ENCODE results near the gene ZNF260.
"Not testable (repeated sequence)": the region's sequence is repeated elsewhere in the genome, so short reads cannot be mapped to it uniquely, and the experiment has no call there.

Gene ZNF260
- total RNA-seq: 15.4 to 44.4 (median 17.6) reads per million in 3 experiments

GRCh38 chr19:36528194-36528920 lies at the start of gene ZNF260:
ZNF260 (minus strand) TSS chr19:36528271; CDS start chr19:36515238, 13,033 bp downstream.
- peak; percentile 90 for DNase-seq

DNA sequence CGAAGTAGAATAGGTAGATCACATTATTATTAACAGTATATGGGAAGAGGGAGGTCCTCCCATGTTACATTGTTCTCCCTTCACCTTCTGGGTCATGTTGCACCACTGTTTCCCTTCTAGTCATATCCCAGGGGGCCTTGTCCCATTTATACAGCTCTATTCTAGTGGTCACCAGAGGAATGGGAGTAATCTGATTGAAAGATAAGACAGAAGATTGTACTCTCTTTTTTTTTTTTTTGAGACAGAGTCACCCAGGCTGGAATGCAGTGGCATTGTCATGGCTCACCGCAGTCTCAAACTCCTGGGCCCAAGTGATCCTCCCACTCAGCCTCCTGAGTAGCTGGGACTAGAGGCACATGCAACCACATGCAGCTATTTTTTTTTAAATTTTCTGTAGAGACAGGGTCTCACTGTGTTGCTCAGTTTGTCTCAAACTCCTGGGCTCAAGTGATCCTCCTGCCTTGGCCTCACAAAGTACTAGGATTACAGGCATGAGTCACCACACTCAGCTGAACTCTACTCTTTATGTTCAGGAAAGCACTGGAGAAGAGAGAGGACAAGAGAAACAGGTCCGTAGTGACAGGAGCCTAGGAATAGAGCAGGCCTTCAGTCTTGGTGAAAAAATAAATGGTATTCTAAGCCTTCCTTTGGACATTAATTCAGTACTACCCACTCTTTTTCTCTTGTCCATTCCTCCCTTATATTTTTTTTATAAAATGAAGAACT lies 49.4 kb upstream of the ZNF260 start:
- DNase-seq: no peak

GRCh38 chr19:36574741-36575140 lies 46.7 kb upstream of the ZNF260 start:
- no peak for DNase-seq

DNA sequence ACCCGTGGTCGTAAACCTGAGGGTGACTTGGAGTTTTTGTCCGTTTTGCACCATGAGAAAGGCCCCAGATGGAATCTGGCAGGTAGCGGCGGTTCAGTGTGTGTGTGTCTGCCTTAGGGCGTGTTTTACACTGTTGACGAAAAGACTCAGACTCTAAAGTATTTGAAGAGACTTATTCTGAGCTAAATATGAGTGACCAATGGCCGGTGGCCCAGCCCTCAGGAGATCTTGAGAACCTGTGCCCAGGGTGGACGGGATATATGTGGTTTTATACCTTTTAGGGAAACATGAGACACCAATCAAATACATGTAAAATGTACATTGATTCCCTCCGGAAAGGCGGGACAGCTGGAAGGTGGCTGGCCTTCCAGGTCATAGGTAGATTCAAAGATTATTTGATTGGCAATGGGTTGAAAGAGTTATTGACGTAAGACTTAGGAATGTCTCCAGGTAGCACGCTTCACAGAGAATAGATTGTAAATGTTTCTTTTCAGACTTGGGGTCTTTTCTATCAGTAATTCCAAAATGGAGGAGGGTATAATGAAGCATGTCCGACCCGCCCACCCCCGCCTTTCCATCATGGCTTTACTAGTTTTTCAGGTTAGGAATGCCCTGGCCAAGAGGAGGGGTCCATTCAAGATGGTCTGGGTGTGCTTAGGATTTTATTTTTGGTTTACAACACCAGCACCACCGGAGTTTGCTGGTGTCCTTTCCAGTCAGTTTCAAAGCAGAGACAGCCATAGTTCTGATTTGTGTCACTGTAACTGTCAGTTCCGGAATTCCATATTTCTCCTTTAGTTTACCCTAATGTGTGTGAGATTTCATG lies 46.0 kb upstream of the ZNF260 start:
- DNase-seq: peak; percentile 1

DNA sequence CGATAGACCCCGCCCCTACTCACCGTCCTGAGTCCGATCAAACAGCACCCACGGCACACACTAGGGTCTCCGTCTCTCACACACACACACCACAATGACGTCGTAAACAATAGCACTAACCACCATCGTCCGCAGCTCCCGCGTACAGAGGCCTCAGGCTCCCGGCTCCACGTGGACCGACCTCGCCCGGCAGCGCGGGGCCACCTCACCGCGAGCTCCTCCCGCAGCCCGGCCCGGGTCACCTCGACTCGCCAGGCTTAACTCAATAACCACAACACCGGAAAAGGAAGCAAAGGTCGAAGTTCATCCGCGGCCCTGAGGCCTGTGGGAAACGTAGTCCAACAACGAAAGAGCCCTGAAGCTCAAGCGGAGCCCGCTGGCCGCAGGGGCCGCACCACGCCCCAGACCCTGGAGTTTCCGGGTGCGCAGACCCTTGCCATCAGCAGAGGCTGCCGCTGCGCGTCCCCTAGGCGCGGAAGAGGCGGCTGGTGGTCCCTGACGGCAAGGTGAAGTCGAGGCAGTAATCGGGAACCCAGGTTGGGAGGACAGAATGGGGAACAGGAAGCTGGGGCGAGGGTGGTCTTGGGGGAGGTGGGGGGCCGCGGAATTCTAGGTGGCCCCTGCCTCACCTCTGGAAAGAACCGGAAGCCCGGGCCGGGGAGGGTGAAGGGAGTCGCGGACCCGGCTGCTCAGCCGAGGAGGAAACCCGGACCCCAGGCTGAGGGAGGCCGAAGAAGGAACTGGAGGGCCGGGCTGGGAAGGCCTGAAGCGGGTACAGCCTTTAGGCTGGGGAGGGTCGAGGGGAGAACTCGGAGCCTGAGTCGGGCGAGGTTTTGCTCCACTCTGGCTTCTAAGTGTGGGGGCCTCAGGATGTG lies 45.2 kb upstream of the ZNF260 start, which contains the start of gene ZNF529:
ZNF529 (minus strand) TSS at position 273 of the 875 bp plus-strand sequence. CDS start 946 bp downstream, outside the sequence.
- peak; percentile 85 for DNase-seq

- DNase-seq: no peak
Measured at GRCh38 chr19:36572593-36573019, 44.5 kb upstream of the ZNF260 start.

- DNase-seq: no peak
Measured at GRCh38 chr19:36564391-36564790, 36.3 kb upstream of the ZNF260 start.

- DNase-seq: no peak
Measured at GRCh38 chr19:36547001-36547732, 19.1 kb upstream of the ZNF260 start.

DNA sequence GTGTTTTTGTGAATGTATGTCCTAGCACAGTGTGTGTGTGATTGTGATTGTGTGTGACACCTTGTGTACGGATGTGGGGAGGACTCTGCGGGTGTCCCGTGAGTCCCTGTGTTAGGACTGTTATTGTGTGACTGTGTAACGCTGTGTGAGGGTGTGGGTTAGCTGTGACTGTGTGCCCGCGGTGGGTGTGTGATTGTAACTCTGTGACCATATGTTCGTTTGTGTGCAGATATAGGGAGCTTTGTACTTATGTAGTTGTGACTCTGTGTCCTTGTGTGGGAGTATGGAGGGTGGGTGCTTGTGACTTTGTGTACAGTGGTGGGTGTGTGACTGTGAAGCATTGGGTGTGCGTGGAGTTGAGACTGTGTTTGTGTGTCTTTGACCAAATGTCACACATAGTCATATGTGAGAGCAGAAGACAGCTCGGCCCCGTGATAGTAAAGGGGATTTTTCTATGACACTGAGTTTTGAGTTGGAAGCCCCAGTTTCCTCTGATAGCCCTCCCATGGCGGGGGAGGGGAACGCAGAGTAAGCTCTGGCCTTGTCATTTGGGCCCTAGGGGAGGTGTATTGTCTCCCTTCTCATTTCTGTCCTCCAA lies 949 bp upstream of the ZNF260 start:
- no peak for DNase-seq

DNA sequence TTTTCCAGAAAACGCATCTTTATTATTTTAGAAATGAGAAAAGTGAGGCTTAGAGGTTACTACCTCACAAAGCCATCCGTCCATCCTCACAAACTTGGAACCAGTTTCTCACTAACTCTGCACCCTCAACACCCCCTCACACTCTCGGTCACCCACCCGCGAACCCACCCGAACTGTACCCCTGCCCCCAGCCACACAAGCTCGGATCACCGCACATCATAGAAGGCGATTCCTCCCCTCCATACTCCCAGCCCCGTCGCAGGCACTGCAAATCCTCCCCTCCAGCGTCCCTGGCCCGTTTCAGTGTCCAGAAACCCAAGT lies 238 bp downstream of the ZNF260 start:
- no peak for DNase-seq

- no peak for DNase-seq
Measured at GRCh38 chr19:36527341-36527740, 730 bp downstream of the ZNF260 start.

DNA sequence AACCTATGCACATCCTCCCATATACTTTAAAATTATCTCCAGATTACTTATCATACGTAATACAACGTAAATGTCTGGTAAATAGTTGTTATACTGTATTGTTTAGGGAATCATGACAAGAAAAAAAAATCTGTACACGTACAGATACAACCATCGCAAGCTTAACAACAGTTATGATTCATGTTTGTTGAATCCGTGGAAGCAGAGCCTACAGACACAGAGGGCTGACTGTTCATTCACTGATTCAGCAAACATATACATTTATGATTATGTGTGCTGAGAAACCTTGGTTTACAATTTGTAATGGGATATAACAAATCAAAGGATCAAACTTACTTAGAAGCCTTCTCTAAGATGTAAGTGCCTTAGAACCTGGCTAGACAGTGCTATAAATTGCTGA lies 1.5 kb downstream of the ZNF260 start:
- no peak for DNase-seq

- DNase-seq: no peak
Measured at GRCh38 chr19:36524617-36525016, 3.5 kb downstream of the ZNF260 start.

DNA sequence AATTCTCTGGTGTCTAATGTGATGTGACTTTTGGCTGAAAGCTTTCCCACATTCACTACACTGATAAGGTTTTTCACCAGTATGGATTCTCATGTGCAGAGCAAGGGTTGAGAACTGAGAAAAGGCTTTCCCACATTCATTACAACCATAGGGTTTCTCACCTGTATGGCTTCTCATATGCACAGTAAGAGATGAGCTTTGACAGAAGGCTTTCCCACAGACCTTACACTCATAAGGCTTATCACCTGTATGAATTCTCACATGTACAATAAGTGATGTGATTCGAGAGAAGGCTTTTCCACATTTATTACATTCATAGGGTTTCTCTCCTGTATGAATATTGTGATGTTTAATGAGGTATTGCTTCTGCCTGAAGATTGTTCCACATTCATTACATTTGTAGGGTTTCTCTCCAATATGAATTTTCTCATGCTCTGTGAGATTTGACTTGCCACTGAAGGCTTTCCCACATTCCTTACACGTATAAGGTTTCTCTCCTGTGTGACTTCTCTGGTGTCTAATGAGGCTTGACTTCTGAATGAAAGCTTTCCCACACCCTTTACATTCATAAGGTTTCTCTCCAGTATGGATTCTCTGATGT lies 14.0 kb downstream of the ZNF260 start:
- no peak for DNase-seq

- DNase-seq: no peak
Measured at GRCh38 chr19:36508325-36508724, 19.7 kb downstream of the ZNF260 start.

- no peak for DNase-seq
Measured at GRCh38 chr19:36501973-36502372, 26.1 kb downstream of the ZNF260 start.

- no peak for DNase-seq
Measured at GRCh38 chr19:36497001-36497400, 31.1 kb downstream of the ZNF260 start.

- DNase-seq: not testable (repeated sequence)
Measured at GRCh38 chr19:36492689-36493453, 35.2 kb downstream of the ZNF260 start.

GRCh38 chr19:36490846-36491245 lies 37.2 kb downstream of the ZNF260 start:
- DNase-seq: not testable (repeated sequence)

DNA sequence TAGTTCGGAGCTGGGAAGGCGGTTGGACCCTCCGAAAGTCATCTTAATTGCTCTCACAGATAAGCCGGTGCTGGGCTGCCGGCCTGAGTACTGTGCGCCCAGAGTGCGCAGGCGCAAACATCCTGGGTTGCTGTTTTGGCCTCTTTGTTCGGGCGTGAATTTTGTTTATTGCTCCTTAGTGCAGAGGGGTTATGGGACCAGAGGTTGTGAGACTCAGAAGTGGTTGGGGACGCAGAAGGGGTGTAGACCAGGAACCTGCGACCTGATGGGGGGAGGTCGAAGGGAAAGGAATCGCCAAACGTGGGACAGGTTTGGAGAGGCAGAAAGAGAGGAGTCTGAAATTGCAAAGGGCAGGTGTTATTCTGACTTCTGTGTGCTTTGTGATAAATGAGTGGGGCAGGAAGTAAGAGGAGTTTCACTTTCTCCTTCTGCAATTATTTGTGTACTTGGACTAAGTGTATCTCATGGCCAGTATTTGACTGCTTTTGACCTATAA lies 38.1 kb downstream of the ZNF260 start:
- peak; percentile 74 for DNase-seq
